Ectodermal cell (in vitro differentiated cells): Measurements from ENCODE around the gene IL16.

Source experiments
- H3K27ac ChIP-seq: 2 replicates; pipeline ENCODE4 v1.7.0; 2013; ENCODE audit warnings: mild to moderate bottlenecking, low read depth, low read length; ENCODE audit not compliant: insufficient read depth, poor library complexity, severe bottlenecking
- H3K27me3 ChIP-seq: 2 replicates; pipeline ENCODE4 v1.7.0; 2013; ENCODE audit warnings: mild to moderate bottlenecking, low read length; ENCODE audit not compliant: insufficient read depth, control insufficient read depth, poor library complexity, severe bottlenecking
- H3K36me3 ChIP-seq: one replicate; pipeline ENCODE4 v1.7.0; 2013; ENCODE audit warnings: low read length; ENCODE audit not compliant: control insufficient read depth, insufficient read depth
- H3K4me1 ChIP-seq: one replicate; pipeline ENCODE4 v1.7.0; 2013; ENCODE audit warnings: low read length; ENCODE audit not compliant: control insufficient read depth, insufficient read depth
- H3K4me3 ChIP-seq: 2 replicates; pipeline ENCODE4 v1.7.0; 2013; ENCODE audit warnings: low read depth, low read length, control low read depth; ENCODE audit not compliant: insufficient read depth
- H3K9me3 ChIP-seq: 2 replicates; pipeline ENCODE4 v1.7.0; 2013; ENCODE audit warnings: mild to moderate bottlenecking, low read length, moderate library complexity; ENCODE audit not compliant: control insufficient read depth
- WGBS, 2 experiments: methylation state at CpG; one replicate each; pipeline ENCODE4 v1.1.7; 2013; ENCODE audit warnings: missing lambda C conversion rate in 2 of 2; 5-methylcytosine and 5-hydroxymethylcytosine counted together

Gene IL16

GRCh38 chr15:81361891-81362290 lies 165.2 kb downstream of the IL16 start:
- Histone ChIP-seq H3K4me1 (no peaks in the 10 kb centered on the region), H3K9me3 (no peaks in the 10 kb centered on the region), H3K27me3 (no peaks in the 10 kb centered on the region), H3K27ac (no peak overlapping the region), H3K36me3 (no peaks in the 10 kb centered on the region), H3K4me3 (no peak overlapping the region)
- 94 to 95% methylated on average over 7 of the region's 7 CpGs for WGBS, 2 experiments

GRCh38 chr15:81362790-81363189 lies 166.1 kb downstream of the IL16 start:
- Histone ChIP-seq H3K27ac (no peak overlapping the region), H3K4me3 (no peak overlapping the region), H3K4me1 (no peaks in the 10 kb centered on the region), H3K9me3 (no peaks in the 10 kb centered on the region), H3K36me3 (no peaks in the 10 kb centered on the region), H3K27me3 (no peaks in the 10 kb centered on the region)
- WGBS, 2 experiments, result 83 to 86% methylated on average over 11 of the region's 11 CpGs

GRCh38 chr15:81363276-81363675 lies 166.6 kb downstream of the IL16 start:
- H3K27me3 ChIP-seq, result no peaks in the 10 kb centered on the region
- H3K4me3 ChIP-seq, result no peak overlapping the region

More at GRCh38 chr15:81363276-81363675, 166.6 kb downstream of the IL16 start:
- no peaks in the 10 kb centered on the region for H3K36me3 ChIP-seq
- WGBS, 2 experiments, result 81 to 83% methylated on average over 3 of the region's 3 CpGs
- no peaks in the 10 kb centered on the region for H3K9me3 ChIP-seq
- no peaks in the 10 kb centered on the region for H3K4me1 ChIP-seq
- H3K27ac ChIP-seq, result no peak overlapping the region
